K562 (cell line): ENCODE results near the gene LGALS14. TPM values are rescaled to one million over a fixed set of nuclear protein-coding genes. Genes with fewer than 3 reads are reported as not detected.
A peak's percentile ranks its signal among the peaks of the same experiment; 100 is the strongest.
"Not testable (repeated sequence)": the region's sequence is repeated elsewhere in the genome, so short reads cannot be mapped to it uniquely, and the experiment has no call there.

ENCODE experiments used
- ATAC-seq: fragments of 200-7000 bp; cut with Tn5 transposase; 3 replicates; pipeline ENCODE4 v1.9.1; 2020; ENCODE audit warnings: moderate library complexity
- BruUV-seq: library from RNA; stranded (reverse); fragments of 400-500 nt; replicated peaks from 2 replicates; lab custom pipeline; 2021; lab: Mats Ljungman, UMichigan
- CTCF ChIA-PET: fragments of 300-600 bp; formaldehyde crosslinking; extraction: SDS; loops from one replicate; lab custom pipeline; 2021; ENCODE audit warnings: low intra/inter-chr PET ratio; lab: Yijun Ruan, JAX
- POLR2A ChIA-PET: fragments of 300-600, 350-650 bp; sonication (Branson Sonifier 250); formaldehyde crosslinking; extraction: SDS; loops from one replicate; lab custom pipeline; 2021; ENCODE audit warnings: antibody characterized with exemption, inconsistent platforms; lab: Yijun Ruan, JAX
- DNase-seq, 4 experiments: peaks; one replicate each; pipeline versions ENCODE4 v3.0.0 to v3.0.0-alpha.2; 2011 to 2018; ENCODE audit warnings: low spot score in 3 of 4, mixed read lengths in 3 of 4; ENCODE audit errors: extremely low read depth in 1 of 4
- FAIRE-seq: peaks from 2 replicates; lab custom pipeline; 2011; peaks lifted over from hg19 to GRCh38; lab: Jason Lieb, UNC
- H2AFZ ChIP-seq: 2 replicates; pipeline ENCODE4 v1.6.0; 2011; ENCODE audit warnings: low read depth, low read length, control low read depth, inconsistent platforms
- H3K27ac ChIP-seq: fragments of 200-600 bp; 3 replicates; pipeline ENCODE4 v1.8.0; 2011; ENCODE audit warnings: low read depth, mild to moderate bottlenecking, control low read depth, inconsistent platforms, low read length, moderate library complexity, mixed read lengths; ENCODE audit errors: extremely low read depth
- H3K27me3 ChIP-seq, 2 experiments: fragments of 300-600 bp in 1 of 2; 2 replicates in 1 of 2; 3 replicates in 1 of 2; pipeline versions ENCODE4 v1.6.0 to v1.8.0; 2011; ENCODE audit warnings: inconsistent platforms in 2 of 2, low read length in 2 of 2, mild to moderate bottlenecking in 1 of 2, mixed read lengths in 1 of 2, moderate library complexity in 1 of 2; ENCODE audit not compliant: control insufficient read depth in 2 of 2, insufficient read depth in 2 of 2
- H3K36me3 ChIP-seq: fragments of 300-600 bp; 3 replicates; pipeline ENCODE4 v1.8.0; 2011; ENCODE audit warnings: mild to moderate bottlenecking, low read length, inconsistent platforms; ENCODE audit not compliant: control insufficient read depth, insufficient read depth
- H3K4me1 ChIP-seq, 2 experiments: fragments of 200-600 bp in 1 of 2; replicated peaks in 1 of 2; 2 replicates in 1 of 2; 3 replicates in 1 of 2; pipeline versions ENCODE4 v1.5.1 to v1.8.0; 2011; ENCODE audit warnings: inconsistent platforms in 2 of 2, low read length in 2 of 2, mild to moderate bottlenecking in 1 of 2, mixed read lengths in 1 of 2, moderate library complexity in 1 of 2; ENCODE audit not compliant: control insufficient read depth in 2 of 2, insufficient read depth in 2 of 2
- H3K4me2 ChIP-seq: 2 replicates; pipeline ENCODE4 v1.6.1; 2011; ENCODE audit warnings: low read length, control low read depth, inconsistent platforms, mixed read lengths; ENCODE audit not compliant: insufficient read depth
- H3K4me3 ChIP-seq: fragments of 200-600 bp; sonication (generic), shearing (Covaris generic); 2 replicates; pipeline ENCODE4 v1.5.1; 2016; ENCODE audit warnings: control low read depth, inconsistent platforms
- H3K79me2 ChIP-seq: fragments of 200-600 bp; 3 replicates; pipeline ENCODE4 v1.8.0; 2011; ENCODE audit warnings: low read length, inconsistent platforms; ENCODE audit not compliant: control insufficient read depth, insufficient read depth
- H3K9ac ChIP-seq, 2 experiments: 2 replicates each; pipeline versions ENCODE4 v1.6.0 to v1.6.1; 2011; ENCODE audit warnings: low read depth in 2 of 2, low read length in 2 of 2, control low read depth in 1 of 2, inconsistent platforms in 1 of 2, mild to moderate bottlenecking in 1 of 2, mixed read lengths in 1 of 2; ENCODE audit not compliant: insufficient read depth in 1 of 2
- H3K9me1 ChIP-seq: one replicate; pipeline ENCODE4 v1.6.0; 2011; ENCODE audit warnings: inconsistent platforms, mild to moderate bottlenecking, low read length, moderate library complexity; ENCODE audit not compliant: control insufficient read depth, insufficient read depth
- H3K9me3 ChIP-seq: replicated peaks from 2 replicates; pipeline ENCODE4 v1.5.1; 2011; ENCODE audit warnings: low read depth, low read length, inconsistent platforms; ENCODE audit not compliant: control insufficient read depth, insufficient read depth
- H4K20me1 ChIP-seq: replicated peaks from 2 replicates; pipeline ENCODE4 v1.6.1; 2011; ENCODE audit warnings: low read length, inconsistent platforms, mixed read lengths; ENCODE audit not compliant: control insufficient read depth, insufficient read depth
- ARID2 ChIP-seq: fragments of 450-650 bp; IDR thresholded peaks from 2 replicates; pipeline ENCODE4 v1.6.1; 2017; ENCODE audit warnings: antibody characterized with exemption, mild to moderate bottlenecking
- BMI1 ChIP-seq: fragments of 150-350 bp; IDR thresholded peaks from 2 replicates; pipeline ENCODE4 v1.6.1; 2014; ENCODE audit warnings: low read length
- ERF ChIP-seq: fragments of 450-650 bp; formaldehyde crosslinking; IDR thresholded peaks from 2 replicates; pipeline ENCODE4 v1.4.0; 2020; ENCODE audit warnings: mild to moderate bottlenecking, mixed read lengths
- ETV6 ChIP-seq, 3 experiments: fragments of 150-350 bp in 1 of 3; sonication (generic) in 1 of 3; formaldehyde crosslinking in 1 of 3; IDR thresholded peaks; 2 replicates each; pipeline versions ENCODE4 v1.6.1 to v1.8.0; 2014 to 2022; ENCODE audit warnings: borderline replicate concordance in 2 of 3, low read depth in 2 of 3, antibody characterized with exemption in 1 of 3, low read length in 1 of 3, mild to moderate bottlenecking in 1 of 3, missing genetic modification reagents in 1 of 3
- FOXK1 ChIP-seq: sonication (generic); formaldehyde crosslinking; IDR thresholded peaks from 2 replicates; pipeline ENCODE4 v1.8.0; 2022; ENCODE audit warnings: missing genetic modification reagents, mild to moderate bottlenecking, borderline replicate concordance
- JUNB ChIP-seq: fragments of 450-650 bp; formaldehyde crosslinking; conservative IDR thresholded peaks from 2 replicates; pipeline ENCODE4 v1.4.0; 2020; ENCODE audit warnings: mild to moderate bottlenecking
- KDM2B ChIP-seq: fragments of 250-450 bp; sonication (Bioruptor Pico); IDR thresholded peaks from 2 replicates; pipeline ENCODE4 v1.8.0; 2021; ENCODE audit warnings: mild to moderate bottlenecking, moderate library complexity
- KLF13 ChIP-seq: fragments of 450-650 bp; IDR thresholded peaks from 2 replicates; pipeline ENCODE4 v1.6.1; 2016; ENCODE audit warnings: missing genetic modification characterization, low read depth, mild to moderate bottlenecking, missing compliant biosample characterization, moderate library complexity, borderline replicate concordance
- MCM7 ChIP-seq, 2 experiments: fragments of 450-650 bp; IDR thresholded peaks; 2 replicates each; pipeline ENCODE4 v1.6.1; 2016 to 2018
- NUFIP1 ChIP-seq: fragments of 450-650 bp; IDR thresholded peaks from 2 replicates; pipeline ENCODE4 v1.6.1; 2018; ENCODE audit not compliant: partially characterized antibody
- PTRF ChIP-seq: fragments of 450-650 bp; IDR thresholded peaks from 2 replicates; pipeline ENCODE4 v1.6.1; 2016; ENCODE audit warnings: mild to moderate bottlenecking, missing genetic modification characterization, missing compliant biosample characterization
- RBM25 ChIP-seq: fragments of 200-400 bp; formaldehyde crosslinking; IDR thresholded peaks from 2 replicates; pipeline ENCODE4 v1.6.1; 2018; ENCODE audit warnings: low read length, low read depth, moderate library complexity; ENCODE audit not compliant: severe bottlenecking
- TRIM28 ChIP-seq: fragments of 450-650 bp; IDR thresholded peaks from 2 replicates; pipeline ENCODE4 v1.6.1; 2017
- ZNF146 ChIP-seq: IDR thresholded peaks from one replicate; pipeline ENCODE4 v1.6.1; 2018; ENCODE audit warnings: missing compliant biosample characterization; ENCODE audit not compliant: unreplicated experiment
- ZNF316 ChIP-seq: fragments of 450-650 bp; IDR thresholded peaks from 2 replicates; pipeline ENCODE4 v1.6.1; 2016
- ZNF431 ChIP-seq: sonication (generic); formaldehyde crosslinking; IDR thresholded peaks from 2 replicates; pipeline ENCODE4 v1.8.0; 2022; ENCODE audit warnings: mild to moderate bottlenecking, missing genetic modification reagents
- WGBS: fragments of 100-300 bp; shearing (Covaris generic); methylation state at CpG from one replicate; pipeline ENCODE4 v1.1.6; 2016; ENCODE audit warnings: low coverage, mixed read lengths; ENCODE audit not compliant: insufficient coverage; ENCODE audit errors: missing lambda C conversion rate; 5-methylcytosine and 5-hydroxymethylcytosine counted together
- in situ Hi-C: fragments of 300-500 bp; cut with MboI; formaldehyde crosslinking; loops from 4 replicates; pipeline ENCODE4 v1.15.0; 2018; ENCODE audit warnings: inconsistent platforms, mixed read lengths
- intact Hi-C: fragments of 100-400 bp; cut with micrococcal nuclease; formaldehyde crosslinking; loops from 2 replicates; pipeline ENCODE4 v1.14.2; 2022
- polyA plus RNA-seq, 8 experiments: library from polyadenylated mRNA; depleted of rRNA in 4 of 8; stranded (reverse) in 5 of 8; unstranded in 3 of 8; fragments of >200 nt; fragmentation: Nextera tagmentation in 2 of 8; fragmentation: Illumina TruSeq in 1 of 8; extraction: Ambion mirVana in 2 of 8; extraction: Trizol in 1 of 8; gene quantifications; 2 replicates each; pipeline versions ENCODE4 v1.2.1 to v1.2.3, GENCODE V29; 2011 to 2014; ENCODE audit warnings: inconsistent platforms in 1 of 8, missing spikeins in 1 of 8
- total RNA-seq, 7 experiments: library from RNA; depleted of rRNA in 6 of 7; stranded (reverse); fragments of >200 nt in 6 of 7; fragmentation: Illumina TruSeq in 2 of 7; extraction: Trizol in 2 of 7; gene quantifications; 2 replicates each; pipeline versions ENCODE4 v1.2.1 to v1.2.3, GENCODE V29; 2011 to 2021; ENCODE audit warnings: low replicate concordance in 1 of 7

Gene LGALS14
- total and polyA plus RNA-seq, 9 of the 15 experiments (the other 6 are each of a cell fraction or from before 2014, with no cell fraction given), result not detected

DNA sequence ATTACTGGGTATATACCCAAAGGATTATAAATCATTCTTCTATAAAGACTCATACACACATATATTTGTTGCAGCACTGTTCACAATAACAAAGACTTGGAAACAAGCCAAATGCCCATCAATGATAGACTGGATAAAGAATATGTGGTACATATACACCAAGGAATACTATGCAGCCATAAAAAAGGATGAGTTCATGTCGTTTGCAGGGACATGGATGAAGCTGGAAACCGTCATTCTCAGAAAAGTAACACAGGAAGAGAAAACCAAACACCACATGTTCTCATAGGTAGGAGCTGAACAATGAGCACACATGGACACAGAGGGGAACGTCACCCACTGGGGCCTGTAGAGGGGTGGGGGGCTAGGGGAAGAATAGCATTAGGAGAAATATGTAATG lies 15.9 kb downstream of the LGALS14 start:
- H3K27ac ChIP-seq, H2AFZ ChIP-seq, ATAC-seq, H3K9me1 ChIP-seq, H3K9me3 ChIP-seq, H3K4me1 ChIP-seq, intact Hi-C loops, H4K20me1 ChIP-seq, in situ Hi-C loops, H3K36me3 ChIP-seq, DNase-seq, H3K9ac ChIP-seq, BruUV-seq, H3K4me3 ChIP-seq, FAIRE-seq, CTCF ChIA-PET, H3K27me3 ChIP-seq, H3K4me2 ChIP-seq, POLR2A ChIA-PET, H3K79me2 ChIP-seq: not testable (repeated sequence)
- WGBS, result 3% methylated on average over 3 of the region's 3 CpGs
- TF ChIP-seq RBM25 (peak; percentile 11), ZNF146 (CRISPR knock-in tag) (peak; percentile 69)

DNA sequence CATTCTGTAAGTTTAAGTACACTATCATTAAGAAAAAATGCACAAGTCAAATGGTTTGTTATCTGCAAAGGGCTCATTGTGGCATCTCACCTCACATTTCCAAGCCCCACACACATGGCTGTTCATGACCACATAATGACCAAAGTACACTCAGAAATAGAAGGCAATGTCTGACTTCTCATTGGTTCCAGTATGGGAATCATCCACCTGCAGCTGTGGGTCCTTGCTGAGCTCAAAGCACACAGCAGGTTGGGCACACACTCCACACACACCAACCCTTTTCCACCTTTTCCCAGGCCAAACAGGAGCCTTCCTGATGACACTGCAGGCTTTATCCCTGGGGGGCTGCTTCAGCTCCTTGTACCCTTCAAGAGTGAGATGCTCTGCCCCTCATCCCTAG lies 21.7 kb downstream of the LGALS14 start:
- Histone ChIP-seq H4K20me1 (no peaks in the 10 kb centered on the region), H3K4me1 (no peaks in the 10 kb centered on the region), H3K36me3 (no peaks in the 10 kb centered on the region), H3K79me2 (no peaks in the 10 kb centered on the region), H3K9me1 (no peaks in the 10 kb centered on the region), H3K27ac (no peak overlapping the region), H3K4me2 (no peak overlapping the region), H2AFZ (no peak overlapping the region), H3K4me3 (no peak overlapping the region), H3K27me3 (peaks cover 0 to 8% of the 10 kb centered on the region in 2 experiments; a peak in 1 of 5 replicates), H3K9ac (no peak overlapping the region), H3K9me3 (no peaks in the 10 kb centered on the region)
- DNase-seq (no peak), ATAC-seq (no peak), FAIRE-seq (no peak)
- TF ChIP-seq MCM7 (IDR thresholded peaks at IDR 0.05), result no peak
- TF ChIP-seq KLF13 (tag), result no peak
- TF ChIP-seq JUNB, result no peak
- no peak for TF ChIP-seq ZNF316
- no peak for TF ChIP-seq ARID2
- no peak for TF ChIP-seq BMI1
- TF ChIP-seq ZNF431 (CRISPR knock-in tag), result no peak
- no peak for TF ChIP-seq FOXK1
- no peak for TF ChIP-seq NUFIP1
- TF ChIP-seq ERF (CRISPR knock-in tag), result no peak
- TF ChIP-seq PTRF (tag), result no peak
- TF ChIP-seq TRIM28, result no peak
- no peak for TF ChIP-seq ETV6 (IDR thresholded peaks at IDR 0.05; ENCODE audit: borderline replicate concordance in 1 of 2, low read depth in 2 of 2, low read length in 1 of 2)
- no peak for TF ChIP-seq ETV6 (CRISPR knock-in tag; IDR thresholded peaks at IDR 0.05; ENCODE audit: borderline replicate concordance)
- TF ChIP-seq KDM2B (CRISPR knock-in tag), result no peak
- ChIA-PET POLR2A (no interaction called here), CTCF (no interaction called here)
- in situ Hi-C loops, result no loop called here
- intact Hi-C loops, result no loop called here
- no TSS peak for BruUV-seq
